GM12874 (cell line): ENCODE measurements around the gene CDC42BPG.
A peak's percentile ranks its signal among the peaks of the same experiment; 100 is the strongest.

ENCODE experiments used
- TF ChIP-seq, protein P1 (sequence below): IDR thresholded peaks from 2 replicates; pipeline ENCODE4 v1.5.1; 2011; ENCODE audit warnings: low read depth, mild to moderate bottlenecking, control low read depth, low read length, moderate library complexity; ENCODE audit not compliant: insufficient read depth

Gene CDC42BPG

DNA sequence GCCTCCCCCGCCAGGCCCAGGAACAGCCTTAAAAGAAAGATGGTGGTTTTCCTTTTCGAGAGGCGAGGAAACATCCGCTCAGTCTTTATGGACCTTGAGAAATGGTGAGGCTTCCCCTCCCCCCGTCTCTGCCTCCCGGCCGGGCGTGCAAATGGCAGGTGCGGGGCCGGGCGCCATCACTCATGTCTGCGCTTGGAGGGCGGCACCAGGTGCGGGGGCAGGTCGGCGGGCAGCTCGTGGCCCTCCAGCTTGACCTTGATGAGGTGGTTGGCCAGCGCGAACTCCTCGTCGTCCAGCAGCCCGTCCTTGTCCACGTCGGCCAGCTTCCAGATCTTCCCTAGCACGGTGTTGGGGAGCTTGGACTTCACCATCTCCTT is 9.7 kb upstream of the CDC42BPG start:
- TF ChIP-seq, protein P1, sequence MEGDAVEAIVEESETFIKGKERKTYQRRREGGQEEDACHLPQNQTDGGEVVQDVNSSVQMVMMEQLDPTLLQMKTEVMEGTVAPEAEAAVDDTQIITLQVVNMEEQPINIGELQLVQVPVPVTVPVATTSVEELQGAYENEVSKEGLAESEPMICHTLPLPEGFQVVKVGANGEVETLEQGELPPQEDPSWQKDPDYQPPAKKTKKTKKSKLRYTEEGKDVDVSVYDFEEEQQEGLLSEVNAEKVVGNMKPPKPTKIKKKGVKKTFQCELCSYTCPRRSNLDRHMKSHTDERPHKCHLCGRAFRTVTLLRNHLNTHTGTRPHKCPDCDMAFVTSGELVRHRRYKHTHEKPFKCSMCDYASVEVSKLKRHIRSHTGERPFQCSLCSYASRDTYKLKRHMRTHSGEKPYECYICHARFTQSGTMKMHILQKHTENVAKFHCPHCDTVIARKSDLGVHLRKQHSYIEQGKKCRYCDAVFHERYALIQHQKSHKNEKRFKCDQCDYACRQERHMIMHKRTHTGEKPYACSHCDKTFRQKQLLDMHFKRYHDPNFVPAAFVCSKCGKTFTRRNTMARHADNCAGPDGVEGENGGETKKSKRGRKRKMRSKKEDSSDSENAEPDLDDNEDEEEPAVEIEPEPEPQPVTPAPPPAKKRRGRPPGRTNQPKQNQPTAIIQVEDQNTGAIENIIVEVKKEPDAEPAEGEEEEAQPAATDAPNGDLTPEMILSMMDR: no peak

- TF ChIP-seq, protein P1: no peak
Observed at GRCh38 chr11:64853709-64854108, 9.3 kb upstream of the CDC42BPG start.

GRCh38 chr11:64852804-64853509 is 8.5 kb upstream of the CDC42BPG start:
- TF ChIP-seq, protein P1: no peak

DNA sequence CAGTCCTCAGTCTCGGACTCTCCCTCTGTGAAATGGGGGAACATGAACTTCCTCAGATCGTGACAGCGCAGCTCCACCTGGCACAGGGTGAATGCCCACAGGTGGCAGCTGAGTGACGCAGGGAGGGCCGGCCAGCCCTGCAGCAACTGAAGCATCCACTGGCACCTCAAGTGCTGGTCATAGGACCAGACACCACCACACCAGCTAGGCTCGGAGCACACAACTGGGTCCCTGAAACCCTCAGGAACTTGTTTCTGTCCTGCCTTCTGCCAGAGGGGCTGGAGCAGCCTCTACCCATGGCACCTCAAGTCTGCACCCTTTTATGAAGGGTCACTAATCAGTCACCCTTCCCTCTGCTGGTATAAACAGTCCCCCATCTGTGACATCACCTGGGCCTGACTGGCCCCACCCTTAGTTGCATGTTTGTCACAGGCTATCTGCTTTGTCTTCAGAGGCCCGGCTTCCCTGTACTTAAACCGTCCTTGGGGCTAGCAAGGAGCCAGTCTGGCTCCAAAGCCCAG is 7.4 kb upstream of the CDC42BPG start:
- TF ChIP-seq, protein P1: no peak

- TF ChIP-seq, protein P1: peak; percentile 38; the same call in 1 of the 2 replicates
Observed at GRCh38 chr11:64850979-64851567, 6.6 kb upstream of the CDC42BPG start.

DNA sequence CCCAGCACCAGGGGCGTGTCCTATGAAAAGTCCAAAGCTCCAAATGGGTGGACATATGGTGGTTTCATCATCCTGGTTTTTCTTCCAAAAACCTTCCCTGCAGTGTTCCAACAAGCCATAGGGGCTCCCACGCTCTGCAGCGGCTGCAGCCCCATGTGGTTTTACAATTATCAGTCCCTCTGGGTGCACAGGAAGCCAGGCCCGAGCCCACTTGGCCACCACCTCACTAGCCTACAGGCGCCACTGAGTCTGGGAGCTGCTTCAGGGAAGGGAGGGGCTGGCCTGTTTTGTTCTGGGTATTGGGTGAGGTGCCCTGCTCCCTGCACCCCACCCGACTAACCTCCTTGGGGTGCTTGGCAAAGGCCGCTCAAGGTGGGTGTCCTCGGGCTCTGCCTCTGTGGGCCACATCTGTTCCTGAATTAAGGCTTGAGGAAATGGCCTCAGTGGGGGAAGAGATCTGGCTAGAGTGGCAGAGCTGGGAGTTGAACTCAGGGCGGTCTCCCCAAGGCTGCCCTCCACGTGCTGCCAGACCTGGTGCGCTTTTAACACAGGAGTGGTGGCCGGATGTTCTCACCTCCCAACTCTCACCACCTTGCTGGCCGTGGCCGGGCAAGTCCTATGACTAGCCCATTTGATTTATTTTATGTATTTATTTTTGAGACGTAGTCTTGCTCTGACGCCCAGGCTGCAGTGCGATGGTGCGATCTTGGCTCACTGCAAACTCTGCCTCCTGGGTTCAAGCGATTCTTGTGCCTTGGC is 5.3 kb upstream of the CDC42BPG start:
- TF ChIP-seq, protein P1: no peak
